Measurements from ENCODE around the gene CYGB. TPM values are rescaled to one million over a fixed set of nuclear protein-coding genes. Genes with fewer than 3 reads are reported as not detected.

The CYGB gene
- total and polyA plus RNA-seq, 2 of the 13 experiments (the other 11 are each of a cell fraction or from before 2014, with no cell fraction given), result 18.9 to 27.1 TPM

DNA sequence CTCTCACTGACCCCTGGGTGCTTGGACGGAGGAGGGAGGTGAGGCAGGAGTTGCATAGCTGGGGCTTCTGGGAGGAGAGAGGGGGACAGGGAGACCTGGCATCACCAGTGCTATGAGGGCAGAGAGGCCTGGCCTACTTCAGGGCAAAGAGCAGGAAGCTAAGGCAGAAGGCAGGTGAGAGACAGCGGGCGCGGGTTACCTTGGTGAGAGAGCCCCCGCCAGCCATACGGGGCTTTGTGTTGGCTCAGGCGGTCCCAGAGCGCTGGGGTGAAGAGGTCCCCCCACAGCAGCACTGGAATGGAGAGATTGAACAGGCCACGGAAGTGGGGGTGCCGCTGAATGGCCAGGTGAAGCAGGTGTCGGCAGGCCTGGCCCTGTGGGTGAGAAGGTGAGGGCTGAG lies 36.7 kb upstream of the CYGB start:
- CTCF ChIA-PET (ENCODE audit: low intra/inter-chr PET ratio, low total read pairs), result no interaction called here
- no peak overlapping the region for H3K9ac ChIP-seq (ENCODE audit: insufficient read depth, low read depth, low read length)
- in situ Hi-C loops (cut with HindIII; ENCODE audit: extremely low pct_ligation_motif_present, low pct_unique_long_range_greater_than_20kb), result no loop called here

DNA sequence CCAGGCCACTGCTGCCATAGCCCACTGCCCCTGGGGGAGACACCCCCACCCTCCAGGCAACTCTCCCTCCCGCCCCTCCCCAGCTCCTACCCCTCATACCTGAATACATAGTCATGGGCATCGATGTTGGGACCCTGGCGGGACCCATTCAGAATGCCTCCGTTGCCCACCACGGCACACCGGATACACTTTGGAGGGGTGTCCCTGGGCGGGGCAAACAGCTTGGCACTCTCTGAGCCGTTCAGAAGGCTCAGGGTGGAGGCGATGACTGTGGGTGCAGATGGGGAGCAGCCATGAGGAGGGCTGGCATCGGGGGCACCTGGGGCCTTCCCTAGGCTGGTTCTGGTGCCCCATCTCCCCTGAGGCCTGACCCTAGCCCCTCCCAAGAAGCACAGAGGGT lies 35.6 kb upstream of the CYGB start:
- TF ChIP-seq DNMT3B (CRISPR knock-in tag; conservative IDR thresholded peaks at IDR 0.05) (no peak), ZNF264 (CRISPR knock-in tag; IDR thresholded peaks at IDR 0.05) (no peak), AGO1 (IDR thresholded peaks at IDR 0.05; ENCODE audit: low read depth, low read length, poor library complexity, severe bottlenecking) (no peak), ZNF577 (CRISPR knock-in tag; IDR thresholded peaks at IDR 0.05; ENCODE audit: borderline replicate concordance, low read depth) (no peak), ZNF225 (CRISPR knock-in tag; IDR thresholded peaks at IDR 0.05) (no peak), FOXO1 (CRISPR knock-in tag; IDR thresholded peaks at IDR 0.05) (no peak), ZNF354B (CRISPR knock-in tag; IDR thresholded peaks at IDR 0.05) (no peak), HNRNPH1 (optimal IDR thresholded peaks at IDR 0.05; ENCODE audit: low read depth, low read length) (no peak)
- FAIRE-seq (no peak), DNase-seq (ENCODE audit: low spot score) (no peak), ATAC-seq (no peak)
- WGBS (ENCODE audit: low lambda C conversion rate), result 81% methylated on average over 7 of the region's 10 CpGs
- no peaks in the 10 kb centered on the region for H3K79me2 ChIP-seq (ENCODE audit: insufficient read depth, low read length)
- H3K27ac ChIP-seq (ENCODE audit: extremely low read length, insufficient read depth, low read length), result no peak overlapping the region
- no peak overlapping the region for H3K4me3 ChIP-seq (replicated peaks in 1 of 3; ENCODE audit: insufficient read depth in 1 of 3, low read depth in 2 of 3, low read length in 3 of 3)
- no peaks in the 10 kb centered on the region for H3K9me3 ChIP-seq (ENCODE audit: low read length)
- H3K4me1 ChIP-seq (ENCODE audit: insufficient read depth, low read length), result peaks cover 60% of the 10 kb centered on the region
- H3K9ac ChIP-seq (ENCODE audit: insufficient read depth, low read depth, low read length), result no peak overlapping the region
- H3K4me2 ChIP-seq (ENCODE audit: low read depth, low read length), result no peak overlapping the region
- no peaks in the 10 kb centered on the region for H3K36me3 ChIP-seq (replicated peaks in 1 of 2; ENCODE audit: control insufficient read depth in 1 of 2, insufficient read depth in 2 of 2, low read length in 2 of 2)
- no peaks in the 10 kb centered on the region for H4K20me1 ChIP-seq (ENCODE audit: insufficient read depth, low read length)
- intact Hi-C loops (cut with micrococcal nuclease; ENCODE audit: unreplicated experiment), result no loop called here
- POLR2A ChIA-PET, result no interaction called here
- BruUV-seq (replicated peaks), result no TSS peak
- H3K27me3 ChIP-seq (ENCODE audit: control insufficient read depth in 1 of 2, insufficient read depth in 2 of 2, low read length in 2 of 2), result no peaks in the 10 kb centered on the region
- in situ Hi-C loops (cut with HindIII; ENCODE audit: extremely low pct_ligation_motif_present, low pct_unique_long_range_greater_than_20kb), result no loop called here
- CTCF ChIA-PET (ENCODE audit: low intra/inter-chr PET ratio, low total read pairs), result no interaction called here
- H2AFZ ChIP-seq (ENCODE audit: low read length), result no peak overlapping the region

More for the DNA sequence above, 36.7 kb upstream of the CYGB start:
- no peaks in the 10 kb centered on the region for H3K79me2 ChIP-seq (ENCODE audit: insufficient read depth, low read length)
- no peak for DNase-seq (ENCODE audit: low spot score)
- H4K20me1 ChIP-seq (ENCODE audit: insufficient read depth, low read length), result no peaks in the 10 kb centered on the region
- no peak for FAIRE-seq
- intact Hi-C loops (cut with micrococcal nuclease; ENCODE audit: unreplicated experiment), result no loop called here
- 85% methylated on average over 11 of the region's 11 CpGs for WGBS (ENCODE audit: low lambda C conversion rate)
- H3K4me2 ChIP-seq (ENCODE audit: low read depth, low read length), result no peak overlapping the region
- no peaks in the 10 kb centered on the region for H3K27me3 ChIP-seq (ENCODE audit: control insufficient read depth in 1 of 2, insufficient read depth in 2 of 2, low read length in 2 of 2)
- no peak overlapping the region for H2AFZ ChIP-seq (ENCODE audit: low read length)
- TF ChIP-seq, protein P1, sequence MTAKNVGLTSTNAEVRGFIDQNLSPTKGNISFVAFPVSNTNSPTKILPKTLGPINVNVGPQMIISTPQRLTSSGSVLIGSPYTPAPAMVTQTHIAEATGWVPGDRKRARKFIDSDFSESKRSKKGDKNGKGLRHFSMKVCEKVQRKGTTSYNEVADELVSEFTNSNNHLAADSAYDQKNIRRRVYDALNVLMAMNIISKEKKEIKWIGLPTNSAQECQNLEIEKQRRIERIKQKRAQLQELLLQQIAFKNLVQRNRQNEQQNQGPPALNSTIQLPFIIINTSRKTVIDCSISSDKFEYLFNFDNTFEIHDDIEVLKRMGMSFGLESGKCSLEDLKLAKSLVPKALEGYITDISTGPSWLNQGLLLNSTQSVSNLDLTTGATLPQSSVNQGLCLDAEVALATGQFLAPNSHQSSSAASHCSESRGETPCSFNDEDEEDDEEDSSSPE (CRISPR knock-in tag; IDR thresholded peaks at IDR 0.05), result no peak
- TF ChIP-seq, protein P2, sequence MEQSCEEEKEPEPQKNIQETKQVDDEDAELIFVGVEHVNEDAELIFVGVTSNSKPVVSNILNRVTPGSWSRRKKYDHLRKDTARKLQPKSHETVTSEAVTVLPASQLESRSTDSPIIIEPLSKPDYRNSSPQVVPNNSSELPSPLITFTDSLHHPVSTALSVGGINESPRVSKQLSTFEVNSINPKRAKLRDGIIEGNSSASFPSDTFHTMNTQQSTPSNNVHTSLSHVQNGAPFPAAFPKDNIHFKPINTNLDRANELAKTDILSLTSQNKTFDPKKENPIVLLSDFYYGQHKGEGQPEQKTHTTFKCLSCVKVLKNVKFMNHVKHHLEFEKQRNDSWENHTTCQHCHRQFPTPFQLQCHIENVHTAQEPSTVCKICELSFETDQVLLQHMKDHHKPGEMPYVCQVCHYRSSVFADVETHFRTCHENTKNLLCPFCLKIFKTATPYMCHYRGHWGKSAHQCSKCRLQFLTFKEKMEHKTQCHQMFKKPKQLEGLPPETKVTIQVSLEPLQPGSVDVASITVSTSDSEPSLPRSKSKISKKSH (CRISPR knock-in tag; IDR thresholded peaks at IDR 0.05; ENCODE audit: borderline replicate concordance), result no peak
- TF ChIP-seq MLLT10 (CRISPR knock-in tag; IDR thresholded peaks at IDR 0.05), result no peak
- no peak overlapping the region for H3K27ac ChIP-seq (ENCODE audit: extremely low read length, insufficient read depth, low read length)
- ATAC-seq, result no peak
- BruUV-seq (replicated peaks), result no TSS peak
- no peak overlapping the region for H3K4me3 ChIP-seq (replicated peaks in 1 of 3; ENCODE audit: insufficient read depth in 1 of 3, low read depth in 2 of 3, low read length in 3 of 3)
- peaks cover 49% of the 10 kb centered on the region for H3K4me1 ChIP-seq (ENCODE audit: insufficient read depth, low read length)
- H3K9me3 ChIP-seq (ENCODE audit: low read length), result no peaks in the 10 kb centered on the region
- no peaks in the 10 kb centered on the region for H3K36me3 ChIP-seq (replicated peaks in 1 of 2; ENCODE audit: control insufficient read depth in 1 of 2, insufficient read depth in 2 of 2, low read length in 2 of 2)
- POLR2A ChIA-PET, result no interaction called here
